Mesodermal cell (in vitro differentiated cells): ENCODE results near the gene TFG.

Experiments used
- H3K27ac ChIP-seq: 2 replicates; pipeline ENCODE4 v1.7.0; 2013; ENCODE audit warnings: mild to moderate bottlenecking, low read depth, low read length, moderate library complexity; ENCODE audit not compliant: severe bottlenecking
- H3K36me3 ChIP-seq: 2 replicates; pipeline ENCODE4 v1.7.1; 2013; ENCODE audit warnings: mild to moderate bottlenecking, low read length, moderate library complexity; ENCODE audit not compliant: control insufficient read depth, insufficient read depth
- H3K4me1 ChIP-seq: one replicate; pipeline ENCODE4 v1.7.1; 2013; ENCODE audit warnings: mild to moderate bottlenecking, low read length; ENCODE audit not compliant: insufficient read depth, control insufficient read depth, poor library complexity, severe bottlenecking
- H3K4me3 ChIP-seq: 2 replicates; pipeline ENCODE4 v1.7.0; 2013; ENCODE audit warnings: low read length, control low read depth, mild to moderate bottlenecking; ENCODE audit not compliant: insufficient read depth, poor library complexity, severe bottlenecking; ENCODE audit errors: extremely low read depth
- H3K9me3 ChIP-seq: 2 replicates; pipeline ENCODE4 v1.7.1; 2013; ENCODE audit warnings: mild to moderate bottlenecking, low read length, moderate library complexity; ENCODE audit not compliant: control insufficient read depth
- WGBS, 2 experiments: methylation state at CpG; one replicate each; pipeline ENCODE4 v1.1.5; 2013; ENCODE audit warnings: missing lambda C conversion rate in 2 of 2; ENCODE audit not compliant: insufficient coverage in 2 of 2; 5-methylcytosine and 5-hydroxymethylcytosine counted together

Gene TFG

DNA sequence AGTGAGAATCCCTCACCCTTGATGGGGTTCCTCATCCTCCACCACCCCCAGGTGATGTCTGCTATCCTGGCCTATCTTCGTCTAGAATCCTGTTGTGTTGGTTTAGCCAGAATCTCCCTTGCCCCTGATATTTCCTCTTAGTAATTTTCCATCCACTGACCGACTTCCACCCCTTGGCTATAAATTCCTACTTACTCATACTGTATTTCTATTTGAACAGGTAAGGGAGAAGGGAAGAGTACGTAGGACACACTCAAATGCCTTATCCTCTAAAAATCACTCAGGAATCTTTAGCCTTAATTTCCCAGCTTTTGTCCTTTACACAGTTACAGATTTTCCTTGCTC is 678 bp upstream of the TFG start:
- no peaks in the 10 kb centered on the region for H3K9me3 ChIP-seq
- H3K4me1 ChIP-seq, result peaks cover 4% of the 10 kb centered on the region
- peak overlapping the region; percentile 99 for H3K27ac ChIP-seq
- peaks cover 20% of the 10 kb centered on the region for H3K36me3 ChIP-seq
- WGBS, 2 experiments, result 100% methylated on average over 1 of the region's 3 CpGs; no CpG with 5 or more reads in 1 of the 2 experiments
- H3K4me3 ChIP-seq, result peak overlapping the region; percentile 67

DNA sequence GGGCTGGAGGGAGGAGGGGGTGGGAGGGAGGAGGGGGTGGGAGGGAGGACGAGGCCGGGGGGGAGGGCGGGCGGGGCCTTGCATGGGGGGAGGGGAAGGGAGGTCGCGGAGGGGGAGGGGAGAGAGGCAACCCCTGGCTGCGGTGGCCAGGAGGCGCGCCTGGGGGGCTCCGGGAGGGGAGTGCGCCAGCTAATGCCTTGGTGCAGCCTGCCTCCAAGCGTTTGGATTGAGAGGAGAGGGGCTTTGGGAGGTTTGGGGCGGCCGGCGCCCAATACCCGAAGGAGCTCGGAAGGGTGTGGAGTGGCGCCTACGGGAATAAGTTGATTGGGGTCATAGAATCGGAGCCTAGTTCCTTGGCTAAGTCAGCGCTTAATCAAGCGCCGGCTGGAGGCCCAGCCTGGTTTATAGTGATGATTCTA is 557 bp downstream of the TFG start:
- peaks cover 31% of the 10 kb centered on the region for H3K36me3 ChIP-seq
- H3K4me1 ChIP-seq, result peaks cover 4% of the 10 kb centered on the region
- H3K27ac ChIP-seq, result peak overlapping the region; percentile 99
- peak overlapping the region; percentile 67 for H3K4me3 ChIP-seq
- 0 to 1% methylated on average over 10 to 12 of the region's 23 CpGs for WGBS, 2 experiments
- no peaks in the 10 kb centered on the region for H3K9me3 ChIP-seq

DNA sequence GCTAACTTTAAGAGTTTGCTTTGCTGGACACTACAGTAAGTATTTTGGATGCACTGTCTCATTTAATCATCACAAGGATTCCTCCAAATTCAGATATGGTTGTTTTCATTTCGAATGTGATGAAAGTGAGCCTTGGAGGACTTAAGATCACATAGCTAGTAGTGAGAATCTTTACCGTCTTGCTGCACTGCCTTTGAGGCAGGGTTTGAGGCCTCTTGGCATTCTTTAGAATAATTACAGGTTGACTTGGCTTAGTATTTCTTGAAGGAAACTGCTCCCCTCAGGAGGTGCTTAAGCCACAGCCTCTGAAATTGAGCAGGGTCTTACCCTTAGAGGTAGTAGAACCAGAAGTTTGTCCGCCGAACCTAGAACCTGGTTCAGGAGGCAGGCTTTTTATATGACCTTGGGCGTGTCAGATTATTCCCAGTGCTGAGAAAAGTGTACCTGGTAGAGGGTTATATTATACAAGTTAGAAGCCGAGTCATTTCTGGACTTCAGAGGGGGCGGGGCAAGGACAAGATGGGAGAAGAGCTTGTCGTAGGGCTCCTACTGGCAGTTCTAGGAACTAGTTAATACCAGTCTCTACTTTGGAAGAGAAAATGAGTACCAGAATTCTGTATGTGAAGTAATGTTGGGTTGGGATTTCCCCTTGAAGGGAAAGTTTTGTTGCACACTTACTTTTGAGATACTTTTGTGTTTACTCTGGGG is 1.1 kb downstream of the TFG start:
- Histone ChIP-seq H3K9me3 (no peaks in the 10 kb centered on the region), H3K4me1 (peaks cover 4% of the 10 kb centered on the region), H3K27ac (peak overlapping the region; percentile 99), H3K36me3 (peaks cover 36% of the 10 kb centered on the region), H3K4me3 (peak overlapping the region; percentile 67)
- 27 to 40% methylated on average over 6 to 7 of the region's 8 CpGs for whole genome bisulfite sequencing, 2 experiments

- Histone ChIP-seq H3K36me3 (peaks cover 71% of the 10 kb centered on the region), H3K27ac (no peak overlapping the region), H3K4me1 (peaks cover 4% of the 10 kb centered on the region), H3K9me3 (no peaks in the 10 kb centered on the region), H3K4me3 (no peak overlapping the region)
These were observed 5.9 kb downstream of the TFG start for GRCh38 chr3:100715176-100715575.

DNA sequence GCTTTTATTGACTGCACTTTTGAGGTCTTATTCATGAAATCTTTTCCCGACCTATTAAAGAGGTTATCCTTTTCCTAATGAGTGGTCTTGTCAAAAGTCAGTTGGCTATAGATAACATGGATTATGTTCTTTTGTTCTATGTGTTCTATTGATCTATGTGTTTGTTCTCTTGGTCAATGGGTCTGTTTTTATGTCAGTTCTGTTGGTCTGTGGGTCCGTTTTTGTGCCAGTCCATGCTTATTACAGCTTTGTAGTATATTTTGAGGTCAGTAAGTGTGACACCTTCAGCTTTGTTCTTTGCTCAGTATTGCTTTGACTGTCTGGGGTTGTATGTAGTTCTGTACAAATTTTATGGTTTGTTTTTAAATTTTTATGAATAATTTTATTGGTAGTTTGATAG is 7.8 kb downstream of the TFG start:
- 71 to 100% methylated on average over 1 to 2 of the region's 2 CpGs for WGBS, 2 experiments
- no peak overlapping the region for H3K4me3 ChIP-seq
- H3K27ac ChIP-seq, result no peak overlapping the region
- H3K36me3 ChIP-seq, result peaks cover 75% of the 10 kb centered on the region
- H3K4me1 ChIP-seq, result no peaks in the 10 kb centered on the region
- H3K9me3 ChIP-seq, result no peaks in the 10 kb centered on the region

GRCh38 chr3:100717637-100718487 is 8.6 kb downstream of the TFG start:
- no peak overlapping the region for H3K4me3 ChIP-seq
- WGBS, 2 experiments, result 89 to 97% methylated on average over 2 to 4 of the region's 4 CpGs
- no peaks in the 10 kb centered on the region for H3K4me1 ChIP-seq
- H3K27ac ChIP-seq, result no peak overlapping the region
- H3K9me3 ChIP-seq, result no peaks in the 10 kb centered on the region
- peaks cover 75% of the 10 kb centered on the region for H3K36me3 ChIP-seq

DNA sequence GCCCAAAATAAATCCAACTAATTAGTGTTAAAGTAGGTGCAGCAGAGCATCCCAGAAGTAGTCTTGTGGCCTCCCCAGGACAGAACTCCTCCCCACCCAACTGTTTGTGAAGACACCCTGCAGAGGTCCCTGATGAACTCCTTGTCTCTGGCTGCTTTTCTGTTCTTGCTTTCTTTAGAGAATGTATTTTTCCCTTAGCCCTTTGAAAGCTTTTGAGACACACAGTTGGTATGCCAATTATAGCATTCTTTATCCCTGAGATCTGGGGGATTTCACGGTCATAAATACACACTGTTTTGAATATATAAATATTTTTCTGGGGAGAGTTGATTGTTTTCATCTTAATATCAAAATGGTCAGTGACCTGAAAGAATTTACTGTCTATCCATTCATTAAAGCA is 9.8 kb downstream of the TFG start:
- Histone ChIP-seq H3K36me3 (peaks cover 65% of the 10 kb centered on the region), H3K27ac (no peak overlapping the region), H3K4me1 (no peaks in the 10 kb centered on the region), H3K9me3 (no peaks in the 10 kb centered on the region), H3K4me3 (no peak overlapping the region)
- no CpG with 5 or more reads among the region's 1 CpG for WGBS, 2 experiments

- WGBS, 2 experiments, result 50 to 64% methylated on average over 2 to 4 of the region's 5 CpGs
- Histone ChIP-seq H3K27ac (no peak overlapping the region), H3K9me3 (no peaks in the 10 kb centered on the region), H3K4me1 (no peaks in the 10 kb centered on the region), H3K36me3 (peaks cover 60% of the 10 kb centered on the region), H3K4me3 (no peak overlapping the region)
These were observed 11.1 kb downstream of the TFG start for GRCh38 chr3:100720426-100720825.

- Histone ChIP-seq H3K9me3 (no peaks in the 10 kb centered on the region), H3K36me3 (peaks cover 52% of the 10 kb centered on the region), H3K4me3 (no peak overlapping the region), H3K27ac (no peak overlapping the region), H3K4me1 (no peaks in the 10 kb centered on the region)
- 95 to 100% methylated on average over 2 to 3 of the region's 3 CpGs for WGBS, 2 experiments
These were observed 16.7 kb downstream of the TFG start for GRCh38 chr3:100725935-100726513.

GRCh38 chr3:100726706-100727105 is 17.4 kb downstream of the TFG start:
- WGBS, 2 experiments, result 100% methylated on average over 1 of the region's 1 CpG
- Histone ChIP-seq H3K27ac (no peak overlapping the region), H3K9me3 (no peaks in the 10 kb centered on the region), H3K36me3 (peaks cover 48% of the 10 kb centered on the region), H3K4me1 (no peaks in the 10 kb centered on the region), H3K4me3 (no peak overlapping the region)

- H3K36me3 ChIP-seq, result peaks cover 56% of the 10 kb centered on the region
- no peak overlapping the region for H3K27ac ChIP-seq
- H3K4me3 ChIP-seq, result no peak overlapping the region
- WGBS, 2 experiments, result 84 to 100% methylated on average over 2 to 3 of the region's 3 CpGs
- H3K4me1 ChIP-seq, result no peaks in the 10 kb centered on the region
- H3K9me3 ChIP-seq, result no peaks in the 10 kb centered on the region
These were observed 21.2 kb downstream of the TFG start for GRCh38 chr3:100730524-100730923.
